NB4 (cell line): ENCODE results near the gene FAM83F.

Experiments used
- CTCF ChIP-seq: IDR thresholded peaks from one replicate; pipeline ENCODE4 v1.5.1; 2012; ENCODE audit warnings: low read depth, low read length
- MAX ChIP-seq: IDR thresholded peaks from 2 replicates; pipeline ENCODE4 v1.6.1; 2011; ENCODE audit warnings: low read depth, low read length
- MYC ChIP-seq: IDR thresholded peaks from 2 replicates; pipeline ENCODE4 v1.6.1; 2011; ENCODE audit warnings: low read depth, low read length
- POLR2A ChIP-seq: IDR thresholded peaks from 2 replicates; pipeline ENCODE4 v1.6.1; 2011; ENCODE audit warnings: mild to moderate bottlenecking; ENCODE audit not compliant: insufficient read length; ENCODE audit errors: extremely low read depth

GRCh38 chr22:40053460-40053859, 58.7 kb downstream of the FAM83F start:
- TF ChIP-seq CTCF (no peak), POLR2A (no peak), MAX (no peak), MYC (no peak)
